ENCODE data around the gene PGM2.

The PGM2 gene

DNA sequence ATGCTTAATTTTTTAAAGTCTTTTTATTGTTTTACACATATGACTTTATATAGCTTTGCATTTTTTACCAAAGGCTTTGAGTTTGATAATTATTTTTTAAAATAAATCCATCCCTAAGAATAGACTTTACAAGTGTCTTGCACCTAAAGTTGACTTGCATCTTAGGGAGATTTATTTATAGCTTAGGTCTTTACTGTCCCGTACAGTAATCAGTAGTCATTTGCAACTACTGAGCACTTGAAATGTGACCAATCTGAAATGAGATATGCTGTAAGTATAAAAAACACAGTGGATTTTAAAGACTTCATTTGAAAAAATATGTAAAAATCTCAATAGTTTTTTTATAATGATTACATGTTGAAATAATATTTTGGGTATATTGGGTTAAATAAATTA lies 83.6 kb downstream of the PGM2 start:
- Histone ChIP-seq H2AFZ (ENCODE audit: low read length) (no peak overlapping the region), H3K79me2 (ENCODE audit: insufficient read depth, low read length) (peaks cover 19% of the 10 kb centered on the region; the same call in 1 of the 2 replicates), H3K9ac (ENCODE audit: low read length) (no peak overlapping the region), H3K4me3 (ENCODE audit: low read depth, low read length, poor library complexity, severe bottlenecking) (no peak overlapping the region), H3F3A (ENCODE audit: insufficient read depth, low read length) (no peaks in the 10 kb centered on the region), H4K20me1 (ENCODE audit: insufficient read depth, low read length) (no peaks in the 10 kb centered on the region), H3K27me3 (ENCODE audit: insufficient read depth, low read length) (no peaks in the 10 kb centered on the region), H3K36me3 (ENCODE audit: insufficient read depth, low read length) (peaks cover 19% of the 10 kb centered on the region), H3K4me1 (ENCODE audit: insufficient read depth, low read length, severe bottlenecking) (no peaks in the 10 kb centered on the region), H3K27ac (ENCODE audit: low read depth, low read length, poor library complexity, severe bottlenecking) (no peak overlapping the region), H3K9me2 (ENCODE audit: low read depth, low read length) (no peaks in the 10 kb centered on the region), H3K4me2 (ENCODE audit: low read length) (no peak overlapping the region), H3K9me3 (ENCODE audit: low read length) (no peaks in the 10 kb centered on the region)
- TF ChIP-seq EZH2 (IDR thresholded peaks at IDR 0.05; ENCODE audit: borderline replicate concordance, low read length): no peak
- TF ChIP-seq, protein P1, sequence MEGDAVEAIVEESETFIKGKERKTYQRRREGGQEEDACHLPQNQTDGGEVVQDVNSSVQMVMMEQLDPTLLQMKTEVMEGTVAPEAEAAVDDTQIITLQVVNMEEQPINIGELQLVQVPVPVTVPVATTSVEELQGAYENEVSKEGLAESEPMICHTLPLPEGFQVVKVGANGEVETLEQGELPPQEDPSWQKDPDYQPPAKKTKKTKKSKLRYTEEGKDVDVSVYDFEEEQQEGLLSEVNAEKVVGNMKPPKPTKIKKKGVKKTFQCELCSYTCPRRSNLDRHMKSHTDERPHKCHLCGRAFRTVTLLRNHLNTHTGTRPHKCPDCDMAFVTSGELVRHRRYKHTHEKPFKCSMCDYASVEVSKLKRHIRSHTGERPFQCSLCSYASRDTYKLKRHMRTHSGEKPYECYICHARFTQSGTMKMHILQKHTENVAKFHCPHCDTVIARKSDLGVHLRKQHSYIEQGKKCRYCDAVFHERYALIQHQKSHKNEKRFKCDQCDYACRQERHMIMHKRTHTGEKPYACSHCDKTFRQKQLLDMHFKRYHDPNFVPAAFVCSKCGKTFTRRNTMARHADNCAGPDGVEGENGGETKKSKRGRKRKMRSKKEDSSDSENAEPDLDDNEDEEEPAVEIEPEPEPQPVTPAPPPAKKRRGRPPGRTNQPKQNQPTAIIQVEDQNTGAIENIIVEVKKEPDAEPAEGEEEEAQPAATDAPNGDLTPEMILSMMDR (IDR thresholded peaks at IDR 0.05; ENCODE audit: low read length): no peak

Data from OCI-LY1 (cell line).